ENCODE results near the gene MIR17HG.
A peak's percentile ranks its signal among the peaks of the same experiment; 100 is the strongest.

The MIR17HG gene

GRCh38 chr13:91359631-91360030 is 12.1 kb downstream of the MIR17HG start:
- in situ Hi-C loops (cut with HindIII; ENCODE audit: low pct_ligation_motif_present, low pct_unique_long_range_greater_than_20kb, low sequenced_read_pairs): no loop called here
- DNase-seq: no peak

- no peak for DNase-seq
- in situ Hi-C loops (cut with HindIII; ENCODE audit: low pct_ligation_motif_present, low pct_unique_long_range_greater_than_20kb, low sequenced_read_pairs): no loop called here
Observed at GRCh38 chr13:91360246-91360751, 12.8 kb downstream of the MIR17HG start.

- DNase-seq: no peak
- in situ Hi-C loops (cut with HindIII; ENCODE audit: low pct_ligation_motif_present, low pct_unique_long_range_greater_than_20kb, low sequenced_read_pairs): no loop called here
Observed at GRCh38 chr13:91361755-91362271, 14.3 kb downstream of the MIR17HG start.

- no peak for DNase-seq
- in situ Hi-C loops (cut with HindIII; ENCODE audit: low pct_ligation_motif_present, low pct_unique_long_range_greater_than_20kb, low sequenced_read_pairs): no loop called here
Observed at GRCh38 chr13:91362908-91363307, 15.4 kb downstream of the MIR17HG start.

- in situ Hi-C loops (cut with HindIII; ENCODE audit: low pct_ligation_motif_present, low pct_unique_long_range_greater_than_20kb, low sequenced_read_pairs): no loop called here
Observed at GRCh38 chr13:91368101-91368500, 20.6 kb downstream of the MIR17HG start.

GRCh38 chr13:91368676-91369440 is 21.4 kb downstream of the MIR17HG start:
- in situ Hi-C loops (cut with HindIII; ENCODE audit: low pct_ligation_motif_present, low pct_unique_long_range_greater_than_20kb, low sequenced_read_pairs): no loop called here
- DNase-seq: no peak

More at GRCh38 chr13:91368101-91368500, 20.6 kb downstream of the MIR17HG start:
- DNase-seq: no peak

- DNase-seq: no peak
- in situ Hi-C loops (cut with HindIII; ENCODE audit: low pct_ligation_motif_present, low pct_unique_long_range_greater_than_20kb, low sequenced_read_pairs): no loop called here
Observed at GRCh38 chr13:91369441-91369831, 21.9 kb downstream of the MIR17HG start.

- in situ Hi-C loops (cut with HindIII; ENCODE audit: low pct_ligation_motif_present, low pct_unique_long_range_greater_than_20kb, low sequenced_read_pairs): no loop called here
- DNase-seq: no peak
Observed at GRCh38 chr13:91370501-91370900, 23.0 kb downstream of the MIR17HG start.

GRCh38 chr13:91372911-91373310 is 25.4 kb downstream of the MIR17HG start:
- in situ Hi-C loops (cut with HindIII; ENCODE audit: low pct_ligation_motif_present, low pct_unique_long_range_greater_than_20kb, low sequenced_read_pairs): no loop called here
- DNase-seq: no peak

- DNase-seq: peak; percentile 22
- in situ Hi-C loops (cut with HindIII; ENCODE audit: low pct_ligation_motif_present, low pct_unique_long_range_greater_than_20kb, low sequenced_read_pairs): no loop called here
Observed at GRCh38 chr13:91375116-91375729, 27.7 kb downstream of the MIR17HG start.

- in situ Hi-C loops (cut with HindIII; ENCODE audit: low pct_ligation_motif_present, low pct_unique_long_range_greater_than_20kb, low sequenced_read_pairs): no loop called here
- peak; percentile 23 for DNase-seq
Observed at GRCh38 chr13:91381371-91381770, 33.9 kb downstream of the MIR17HG start.

GRCh38 chr13:91383836-91384235 is 36.3 kb downstream of the MIR17HG start:
- in situ Hi-C loops (cut with HindIII; ENCODE audit: low pct_ligation_motif_present, low pct_unique_long_range_greater_than_20kb, low sequenced_read_pairs): no loop called here
- no peak for DNase-seq

- in situ Hi-C loops (cut with HindIII; ENCODE audit: low pct_ligation_motif_present, low pct_unique_long_range_greater_than_20kb, low sequenced_read_pairs): no loop called here
- DNase-seq: no peak
Observed at GRCh38 chr13:91384896-91385295, 37.4 kb downstream of the MIR17HG start.

GRCh38 chr13:91389186-91389585 is 41.7 kb downstream of the MIR17HG start:
- no peak for DNase-seq
- in situ Hi-C loops (cut with HindIII; ENCODE audit: low pct_ligation_motif_present, low pct_unique_long_range_greater_than_20kb, low sequenced_read_pairs): no loop called here

- no peak for DNase-seq
- in situ Hi-C loops (cut with HindIII; ENCODE audit: low pct_ligation_motif_present, low pct_unique_long_range_greater_than_20kb, low sequenced_read_pairs): no loop called here
Observed at GRCh38 chr13:91397595-91397994, 50.1 kb downstream of the MIR17HG start.

GRCh38 chr13:91398413-91399188 is 51.1 kb downstream of the MIR17HG start, which contains the start of gene GPC5:
GPC5 (plus strand) TSS chr13:91398621.
- DNase-seq: peak; percentile 56
- in situ Hi-C loops (cut with HindIII; ENCODE audit: low pct_ligation_motif_present, low pct_unique_long_range_greater_than_20kb, low sequenced_read_pairs): no loop called here

- no peak for DNase-seq
- in situ Hi-C loops (cut with HindIII; ENCODE audit: low pct_ligation_motif_present, low pct_unique_long_range_greater_than_20kb, low sequenced_read_pairs): no loop called here
Observed at GRCh38 chr13:91399189-91400062, 51.9 kb downstream of the MIR17HG start.

- in situ Hi-C loops (cut with HindIII; ENCODE audit: low pct_ligation_motif_present, low pct_unique_long_range_greater_than_20kb, low sequenced_read_pairs): no loop called here
- DNase-seq: no peak
Observed at GRCh38 chr13:91400063-91400399, 52.5 kb downstream of the MIR17HG start.
